ENCODE measurements around the gene AIRE. TPM values are rescaled to one million over a fixed set of nuclear protein-coding genes. Genes with fewer than 3 reads are reported as not detected.
"Not testable (repeated sequence)": the region's sequence is repeated elsewhere in the genome, so short reads cannot be mapped to it uniquely, and the experiment has no call there.

Gene AIRE
- polyA plus RNA-seq, 3 donors: 0.49 to 0.80 (median 0.50) TPM

- no peak for DNase-seq (ENCODE audit: extremely low read depth in 1 of 11, low read depth in 9 of 11, low spot score in 4 of 11)
Observed at GRCh38 chr21:44329971-44330681, 44.5 kb downstream of the AIRE start.

DNA sequence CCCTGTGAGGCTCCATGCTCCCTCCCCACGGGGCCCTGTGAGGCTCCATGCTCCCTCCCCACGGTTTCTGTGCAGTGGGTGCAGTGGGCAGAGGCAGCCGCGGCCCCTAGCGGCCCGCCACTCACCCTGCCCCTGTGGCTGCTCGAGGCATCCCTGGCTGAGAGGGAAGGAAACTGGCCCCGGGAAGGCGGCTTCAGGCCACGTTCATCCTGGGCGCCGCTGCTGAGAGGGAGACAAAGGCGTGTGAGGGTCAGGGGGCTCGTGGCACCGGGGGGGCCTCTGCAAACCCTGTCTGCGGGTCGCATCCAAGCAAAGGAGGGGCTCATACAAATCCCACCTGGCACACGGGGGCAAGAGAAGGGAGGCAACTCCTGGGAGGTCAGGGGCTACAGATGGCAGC is 45.0 kb downstream of the AIRE start:
- DNase-seq (ENCODE audit: extremely low read depth in 1 of 11, low read depth in 9 of 11, low spot score in 4 of 11): no peak

GRCh38 chr21:44331209-44331608 is 45.5 kb downstream of the AIRE start:
- no peak for DNase-seq (ENCODE audit: extremely low read depth in 1 of 11, low read depth in 9 of 11, low spot score in 4 of 11)

GRCh38 chr21:44331650-44332307 is 46.1 kb downstream of the AIRE start:
- no peak for DNase-seq (ENCODE audit: extremely low read depth in 1 of 11, low read depth in 9 of 11, low spot score in 4 of 11)

DNA sequence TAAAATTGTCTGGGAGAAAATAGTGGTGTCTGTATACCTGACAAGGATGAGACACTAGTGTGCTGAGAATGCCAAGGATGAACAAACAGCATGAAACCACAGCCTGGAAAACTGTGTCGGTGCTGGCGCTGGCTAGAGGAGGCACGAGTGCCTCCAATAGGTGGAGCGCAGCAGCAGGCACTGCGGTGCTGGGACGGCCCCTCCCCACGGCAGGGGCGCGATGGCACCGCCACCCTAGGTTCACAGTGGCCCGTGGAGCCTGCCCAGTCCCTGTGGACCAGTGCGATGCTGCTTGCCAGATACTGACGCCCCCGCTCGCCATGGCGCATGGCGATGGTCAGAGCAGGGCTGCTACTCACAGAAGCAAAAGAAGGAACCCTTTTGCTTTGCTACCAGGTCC is 46.7 kb downstream of the AIRE start:
- no peak for DNase-seq (ENCODE audit: extremely low read depth in 1 of 11, low read depth in 9 of 11, low spot score in 4 of 11)

GRCh38 chr21:44332965-44333364 is 47.3 kb downstream of the AIRE start:
- no peak for DNase-seq (ENCODE audit: extremely low read depth in 1 of 11, low read depth in 9 of 11, low spot score in 4 of 11)

DNA sequence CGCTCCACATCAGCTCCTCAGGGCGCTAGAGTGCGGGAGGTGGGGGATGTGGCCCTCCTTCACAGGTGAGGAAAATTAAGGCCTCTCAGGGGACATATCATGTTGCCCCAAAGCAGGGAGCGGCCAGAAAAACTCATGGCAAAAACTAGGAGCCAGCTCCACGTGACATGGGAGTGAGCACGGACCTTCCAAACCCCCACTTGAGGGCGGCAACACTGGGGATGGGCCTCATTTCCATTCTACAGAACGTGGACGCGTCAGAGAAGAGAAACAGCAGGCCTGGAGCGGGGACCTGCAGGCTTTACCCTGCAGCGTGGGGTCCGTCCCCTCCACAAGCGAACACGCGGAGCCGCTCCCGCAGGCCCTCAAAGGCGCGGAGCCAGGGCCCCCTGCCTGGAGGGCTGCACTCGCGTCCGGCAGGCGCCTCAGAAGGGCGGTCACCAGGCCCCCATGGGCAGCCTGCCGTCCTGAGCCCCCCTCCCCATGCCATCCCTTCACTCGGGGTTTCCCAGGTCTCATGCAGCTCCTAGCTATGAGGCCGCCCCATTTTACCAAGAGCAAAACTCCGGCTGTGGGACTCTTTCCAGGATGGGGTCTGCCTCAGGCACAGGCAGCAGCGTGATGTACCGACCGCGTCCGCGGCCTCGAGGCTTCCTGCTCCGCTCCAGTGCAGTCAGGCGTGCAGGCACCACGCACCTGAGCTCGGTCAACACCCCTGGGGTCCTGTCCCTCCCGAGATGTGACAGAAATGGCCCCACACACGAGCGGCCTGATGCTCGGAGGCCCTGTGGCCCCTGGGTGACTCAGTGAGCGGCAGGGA is 48.0 kb downstream of the AIRE start:
- DNase-seq (ENCODE audit: extremely low read depth in 1 of 11, low read depth in 9 of 11, low spot score in 4 of 11): no peak

DNA sequence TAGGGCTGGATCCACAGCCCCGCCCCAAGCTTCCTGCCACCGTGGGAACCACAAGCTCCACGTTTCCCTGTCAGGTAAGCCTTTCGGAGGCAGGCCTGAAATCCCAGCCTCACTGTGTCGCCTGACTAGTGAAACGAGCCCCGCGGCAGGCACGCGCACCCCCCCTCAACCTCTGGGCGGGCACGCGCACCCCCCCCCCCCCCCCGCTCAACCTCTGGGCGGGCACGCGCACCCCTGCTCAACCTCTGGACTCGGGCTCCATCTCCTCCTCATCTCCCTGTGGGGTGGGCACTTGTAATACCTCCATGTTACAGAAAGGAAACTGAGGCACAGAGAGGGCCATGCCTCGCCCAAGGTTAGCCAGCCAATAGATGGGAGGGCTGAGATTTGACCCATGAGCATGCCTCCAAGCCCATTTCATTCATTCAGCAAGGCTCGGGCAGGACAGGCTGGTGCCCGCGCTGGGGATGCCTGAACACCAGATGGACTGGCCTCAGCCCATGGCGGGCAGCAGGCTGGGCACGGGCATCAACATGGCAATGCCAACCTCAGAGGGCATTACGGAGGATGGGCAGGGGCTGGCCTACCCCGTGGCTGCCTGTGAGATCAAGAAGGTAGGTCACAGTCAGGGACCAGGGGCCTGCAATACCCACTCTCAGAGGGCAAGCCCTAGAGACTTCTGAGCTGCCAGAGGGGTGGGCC is 48.8 kb downstream of the AIRE start:
- DNase-seq (ENCODE audit: extremely low read depth in 1 of 11, low read depth in 9 of 11, low spot score in 4 of 11): no peak

- DNase-seq (ENCODE audit: extremely low read depth in 1 of 11, low read depth in 9 of 11, low spot score in 4 of 11): no peak
Observed at GRCh38 chr21:44335266-44336059, 49.8 kb downstream of the AIRE start.

DNA sequence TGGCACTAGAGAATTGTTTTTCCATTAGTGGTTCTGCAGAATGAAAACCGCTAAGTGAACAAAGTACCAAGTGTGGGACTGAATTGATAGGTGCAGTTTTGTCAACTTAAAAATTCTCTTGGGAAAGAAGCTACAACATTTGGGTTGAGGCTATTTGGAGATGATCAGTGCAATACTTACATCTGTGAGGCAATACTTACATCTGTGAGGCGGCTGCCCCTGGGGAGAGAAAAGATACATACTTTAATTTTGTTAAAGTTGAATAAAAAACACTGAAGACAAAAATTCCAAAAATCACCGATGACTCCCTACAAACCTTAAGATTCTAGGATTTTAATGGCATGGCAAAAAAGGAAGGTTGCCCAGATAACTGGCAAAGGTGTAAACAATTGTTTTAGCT is 51.8 kb downstream of the AIRE start:
- no peak for DNase-seq (ENCODE audit: extremely low read depth in 1 of 11, low read depth in 9 of 11, low spot score in 4 of 11)

DNA sequence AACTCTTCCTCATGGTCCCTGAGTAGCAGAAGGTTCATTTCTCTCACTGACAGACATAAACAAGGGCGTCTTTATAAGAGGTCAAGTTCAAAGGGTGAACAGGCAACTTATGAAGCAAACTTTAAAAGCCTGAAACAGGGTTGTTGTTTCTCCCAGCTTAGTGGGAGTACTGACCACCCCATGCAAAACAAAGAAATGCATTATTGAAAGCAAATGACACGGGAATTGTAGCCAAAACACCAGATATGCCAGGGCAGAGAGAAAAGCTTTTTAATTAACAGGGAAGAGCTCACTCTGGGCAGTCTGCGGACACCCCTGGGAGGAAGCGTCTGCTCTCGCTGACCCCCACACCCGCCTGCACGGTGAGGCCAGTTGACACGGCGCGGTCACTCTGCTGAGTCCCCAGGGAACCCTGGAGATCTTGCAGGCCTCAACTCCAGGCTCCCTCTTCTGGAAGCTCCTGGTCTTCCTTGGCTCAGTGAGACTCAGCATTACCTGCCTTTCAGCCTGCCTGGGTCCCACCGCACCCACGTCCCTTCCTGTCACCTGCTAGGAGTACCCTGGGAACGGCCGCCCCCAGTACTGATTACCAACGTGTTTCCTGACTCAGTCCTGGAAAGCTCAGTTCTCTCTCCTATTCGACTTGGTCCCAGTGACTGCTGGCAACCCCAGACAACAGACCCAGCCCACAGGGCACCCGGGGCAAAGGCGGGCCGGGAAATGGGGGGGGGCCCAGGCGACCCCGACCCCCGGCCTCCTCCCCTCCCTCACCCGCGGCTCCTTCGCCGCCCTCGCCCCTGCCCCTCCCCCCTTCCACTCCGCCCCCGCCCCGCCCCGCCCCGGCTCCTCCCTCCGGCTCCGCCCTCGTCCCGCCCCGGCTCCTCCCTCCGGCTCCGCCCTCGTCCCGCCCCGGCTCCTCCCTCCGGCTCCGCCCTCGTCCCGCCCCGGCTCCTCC is 52.5 kb downstream of the AIRE start:
- peak in 9 of 11 donors; percentile 47 to 65 (median 52) for DNase-seq (ENCODE audit: extremely low read depth in 1 of 11, low read depth in 9 of 11, low spot score in 4 of 11)

DNA sequence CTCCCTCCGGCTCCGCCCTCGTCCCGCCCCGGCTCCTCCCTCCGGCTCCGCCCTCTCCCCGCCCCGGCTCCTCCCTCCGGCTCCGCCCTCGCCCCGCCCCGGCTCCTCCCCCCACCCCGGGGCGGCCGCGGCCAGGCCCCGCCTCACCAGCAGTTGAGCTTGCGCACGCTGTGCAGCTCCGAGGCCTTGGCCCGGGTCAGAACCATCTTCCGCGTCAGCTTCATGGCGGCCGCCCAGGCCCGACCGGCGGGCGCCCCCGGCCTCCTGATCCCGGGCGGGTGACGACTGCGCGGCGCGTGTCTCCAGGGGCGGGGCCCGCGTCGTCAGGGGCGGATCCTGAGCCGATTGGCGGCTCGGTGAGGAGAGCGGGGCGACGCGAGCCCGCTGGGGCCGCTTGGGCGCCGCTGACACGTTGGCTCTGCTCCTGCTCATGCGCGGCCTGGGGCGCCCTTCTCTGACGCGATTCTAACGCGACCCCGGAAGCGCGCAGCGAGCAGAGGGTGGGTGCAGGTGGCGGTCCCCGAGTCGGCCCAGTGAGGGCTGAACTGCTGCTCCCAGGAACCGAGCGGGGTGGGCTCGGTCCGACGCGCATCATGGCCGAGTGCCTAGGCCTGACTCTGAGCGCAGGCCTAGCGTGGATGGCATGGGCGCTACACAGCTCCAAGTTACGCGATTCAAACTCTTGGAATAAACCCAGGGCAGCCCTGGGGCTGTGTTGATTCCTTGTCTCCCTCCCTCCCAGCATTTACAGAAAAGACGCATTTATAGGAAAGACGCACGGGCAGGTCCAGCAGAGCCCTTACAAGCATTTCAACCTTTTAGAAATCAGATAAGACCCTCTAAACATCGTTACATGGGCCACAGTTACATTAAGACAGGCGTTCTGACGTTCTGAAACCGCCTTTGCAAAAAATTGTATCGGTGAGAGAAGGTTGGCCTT is 53.6 kb downstream of the AIRE start, which contains the start of gene CFAP410:
Gene CFAP410 (minus strand): TSS at position 420 of the 940 bp plus-strand sequence. CDS start 196 bp downstream, at position 224.
- DNase-seq (ENCODE audit: extremely low read depth in 1 of 11, low read depth in 9 of 11, low spot score in 4 of 11): peak; percentile 83 to 94 (median 90)

DNA sequence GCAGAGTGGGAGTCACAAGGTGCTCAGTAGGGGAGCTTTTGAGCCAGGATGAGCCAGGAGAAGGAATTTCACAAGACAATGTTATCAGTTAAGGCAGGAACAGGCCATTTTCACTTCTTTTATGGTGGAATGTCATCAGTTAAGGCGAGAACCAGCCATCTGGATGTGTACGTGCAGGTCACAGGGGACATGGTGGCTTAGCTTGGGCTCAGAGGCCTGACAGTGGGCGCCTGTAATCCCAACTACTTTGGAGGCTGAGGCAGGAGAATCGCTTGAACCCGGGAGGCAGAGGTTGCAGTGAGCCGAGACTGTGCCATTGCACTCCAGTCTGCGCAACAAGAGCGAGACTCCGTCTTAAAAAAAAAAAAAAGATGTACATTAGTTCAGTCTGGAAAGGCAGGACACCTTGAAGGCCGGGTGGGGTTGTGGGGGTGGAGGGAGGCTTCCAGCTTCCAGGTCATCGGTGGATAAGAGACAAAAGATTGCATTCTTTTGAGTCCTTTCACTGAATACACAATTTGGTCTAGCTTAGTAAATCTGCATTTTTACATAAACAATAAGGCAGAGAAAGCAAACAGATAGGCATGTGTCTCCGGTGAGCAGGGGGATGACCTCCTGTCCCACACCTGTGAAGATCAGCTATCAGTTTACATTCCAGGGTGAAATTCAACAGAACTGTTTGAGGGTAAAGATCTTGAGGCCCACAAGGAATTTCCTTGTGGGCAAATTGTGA is 56.2 kb downstream of the AIRE start:
- not testable (repeated sequence) for DNase-seq (ENCODE audit: extremely low read depth in 1 of 11, low read depth in 9 of 11, low spot score in 4 of 11)

DNA sequence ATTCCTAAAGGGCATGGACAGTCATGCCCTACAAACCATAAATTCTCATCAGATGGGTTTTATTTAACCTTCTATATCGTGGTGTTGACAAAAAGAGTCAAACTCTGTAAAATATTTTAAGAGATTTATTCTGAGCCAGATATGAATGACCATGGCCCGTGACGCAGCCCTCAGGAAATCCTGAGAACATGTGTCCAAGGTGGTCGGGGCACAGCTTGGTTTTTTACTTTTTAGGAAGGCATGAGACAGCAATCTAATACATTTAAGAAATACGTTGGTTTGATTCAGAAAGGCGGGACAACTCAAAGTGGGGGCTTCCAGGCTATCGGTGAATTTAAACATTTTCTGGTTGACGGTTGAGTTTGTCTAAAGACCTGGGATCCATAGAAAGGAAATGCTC is 57.3 kb downstream of the AIRE start:
- not testable (repeated sequence) for DNase-seq (ENCODE audit: extremely low read depth in 1 of 11, low read depth in 9 of 11, low spot score in 4 of 11)

GRCh38 chr21:44344541-44345183 is 59.0 kb downstream of the AIRE start:
- no peak for DNase-seq (ENCODE audit: extremely low read depth in 1 of 11, low read depth in 9 of 11, low spot score in 4 of 11)

Measured in renal cortex interstitium (tissue), 11 donors.